Measurements from ENCODE around the gene PCMTD2.

GRCh38 chr20:64234291-64234791 is 21.2 kb upstream of the PCMTD2 start:
- no peak for TF ChIP-seq CTCF (conservative IDR thresholded peaks at IDR 0.05; ENCODE audit: low read length)
- TF ChIP-seq EZH2phosphoT487 (IDR thresholded peaks at IDR 0.05; ENCODE audit: borderline replicate concordance, low read depth, low read length): no peak

Data from OCI-LY7 (cell line).